Neutrophil (primary cell): Measurements from ENCODE around the gene DAPK1.

Experiments used
- H3K27ac ChIP-seq: fragments of 200-600 bp; sonication (generic); 2 replicates; pipeline ENCODE4 v1.5.1; 2016; ENCODE audit warnings: mild to moderate bottlenecking, moderate library complexity
- H3K27me3 ChIP-seq: fragments of 200-600 bp; sonication (generic); 2 replicates; pipeline ENCODE4 v1.6.0; 2016; ENCODE audit warnings: mild to moderate bottlenecking
- H3K36me3 ChIP-seq: fragments of 200-600 bp; sonication (generic); 2 replicates; pipeline ENCODE4 v1.5.1; 2017
- H3K4me1 ChIP-seq, 2 experiments: fragments of 200-600 bp in 1 of 2; sonication (generic) in 1 of 2; 1 replicate in 1 of 2; 2 replicates in 1 of 2; pipeline versions ENCODE4 v1.5.1 to v1.6.1; 2013 to 2016; ENCODE audit warnings: low read depth in 1 of 2, low read length in 1 of 2, mild to moderate bottlenecking in 1 of 2, moderate library complexity in 1 of 2; ENCODE audit not compliant: control insufficient read depth in 1 of 2, insufficient read depth in 1 of 2
- H3K4me3 ChIP-seq, 2 experiments: fragments of 200-600 bp in 1 of 2; sonication (generic) in 1 of 2; 1 replicate in 1 of 2; 2 replicates in 1 of 2; pipeline ENCODE4 v1.5.1; 2013 to 2016; ENCODE audit warnings: low read depth in 1 of 2, low read length in 1 of 2, mild to moderate bottlenecking in 1 of 2, moderate library complexity in 1 of 2
- H3K9me3 ChIP-seq: fragments of 200-600 bp; sonication (generic); 2 replicates; pipeline ENCODE4 v1.5.1; 2016
- TF ChIP-seq, protein P1 (sequence below): fragments of 200-600 bp; sonication (generic); IDR thresholded peaks from 2 replicates; pipeline ENCODE4 v1.5.1; 2016; ENCODE audit warnings: antibody characterized with exemption

Gene DAPK1

GRCh38 chr9:87734106-87734505 is 236.4 kb downstream of the DAPK1 start:
- Histone ChIP-seq H3K4me3 (no peak overlapping the region), H3K36me3 (no peaks in the 10 kb centered on the region), H3K27ac (no peak overlapping the region), H3K9me3 (no peaks in the 10 kb centered on the region), H3K27me3 (peaks cover 24% of the 10 kb centered on the region), H3K4me1 (no peaks in the 10 kb centered on the region)
- TF ChIP-seq, protein P1, sequence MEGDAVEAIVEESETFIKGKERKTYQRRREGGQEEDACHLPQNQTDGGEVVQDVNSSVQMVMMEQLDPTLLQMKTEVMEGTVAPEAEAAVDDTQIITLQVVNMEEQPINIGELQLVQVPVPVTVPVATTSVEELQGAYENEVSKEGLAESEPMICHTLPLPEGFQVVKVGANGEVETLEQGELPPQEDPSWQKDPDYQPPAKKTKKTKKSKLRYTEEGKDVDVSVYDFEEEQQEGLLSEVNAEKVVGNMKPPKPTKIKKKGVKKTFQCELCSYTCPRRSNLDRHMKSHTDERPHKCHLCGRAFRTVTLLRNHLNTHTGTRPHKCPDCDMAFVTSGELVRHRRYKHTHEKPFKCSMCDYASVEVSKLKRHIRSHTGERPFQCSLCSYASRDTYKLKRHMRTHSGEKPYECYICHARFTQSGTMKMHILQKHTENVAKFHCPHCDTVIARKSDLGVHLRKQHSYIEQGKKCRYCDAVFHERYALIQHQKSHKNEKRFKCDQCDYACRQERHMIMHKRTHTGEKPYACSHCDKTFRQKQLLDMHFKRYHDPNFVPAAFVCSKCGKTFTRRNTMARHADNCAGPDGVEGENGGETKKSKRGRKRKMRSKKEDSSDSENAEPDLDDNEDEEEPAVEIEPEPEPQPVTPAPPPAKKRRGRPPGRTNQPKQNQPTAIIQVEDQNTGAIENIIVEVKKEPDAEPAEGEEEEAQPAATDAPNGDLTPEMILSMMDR: no peak

DNA sequence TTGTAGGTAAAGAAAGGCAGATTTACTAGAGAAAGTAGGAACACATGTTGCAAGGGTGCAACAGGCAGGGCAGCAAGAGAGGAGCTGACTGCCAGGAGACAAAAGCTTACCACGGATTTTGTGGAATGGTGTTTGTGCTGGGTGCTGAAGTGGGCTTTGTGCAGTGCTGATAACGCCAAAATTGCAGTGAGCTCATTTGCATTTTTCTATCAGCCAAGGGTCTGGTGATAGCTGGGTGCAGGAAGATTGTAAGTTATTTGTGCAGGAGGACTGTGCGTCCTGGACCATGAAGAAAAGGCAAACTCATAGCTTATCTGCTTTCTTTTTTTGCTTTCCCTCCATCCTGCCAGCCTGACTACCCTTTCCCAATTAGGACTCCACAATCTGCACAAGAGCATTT is 241.9 kb downstream of the DAPK1 start:
- Histone ChIP-seq H3K27ac (no peak overlapping the region), H3K4me1 (no peaks in the 10 kb centered on the region), H3K9me3 (no peaks in the 10 kb centered on the region), H3K27me3 (peaks cover 19% of the 10 kb centered on the region), H3K36me3 (no peaks in the 10 kb centered on the region), H3K4me3 (no peak overlapping the region)
- TF ChIP-seq, protein P1: no peak

GRCh38 chr9:87740209-87740608 is 242.5 kb downstream of the DAPK1 start:
- Histone ChIP-seq H3K4me1 (no peaks in the 10 kb centered on the region), H3K36me3 (no peaks in the 10 kb centered on the region), H3K4me3 (no peak overlapping the region), H3K27me3 (peaks cover 19% of the 10 kb centered on the region), H3K27ac (no peak overlapping the region), H3K9me3 (no peaks in the 10 kb centered on the region)
- TF ChIP-seq, protein P1: no peak

DNA sequence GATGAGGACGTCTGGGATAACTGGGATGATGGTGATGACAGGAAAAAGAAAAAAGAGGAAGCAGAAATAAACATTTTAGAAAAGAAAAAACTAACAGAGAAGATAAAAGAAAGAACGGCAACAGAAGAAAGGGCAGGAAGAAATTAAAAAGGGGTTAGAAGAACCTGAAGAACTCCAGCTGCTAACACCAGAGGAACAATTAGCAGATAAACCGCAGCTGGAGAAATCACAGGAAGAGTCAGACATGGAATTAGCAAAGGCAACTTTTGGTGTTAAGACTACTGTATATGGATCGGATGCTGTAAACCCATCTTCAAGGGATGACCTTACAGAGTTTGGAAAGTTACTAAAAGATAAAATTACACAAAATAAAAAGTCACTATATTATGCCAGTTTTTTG is 243.7 kb downstream of the DAPK1 start:
- no peak overlapping the region for H3K4me3 ChIP-seq
- no peak overlapping the region for H3K27ac ChIP-seq
- TF ChIP-seq, protein P1: no peak
- peaks cover 19% of the 10 kb centered on the region for H3K27me3 ChIP-seq
- H3K36me3 ChIP-seq: no peaks in the 10 kb centered on the region
- no peaks in the 10 kb centered on the region for H3K4me1 ChIP-seq
- H3K9me3 ChIP-seq: no peaks in the 10 kb centered on the region

GRCh38 chr9:87741891-87742290 is 244.2 kb downstream of the DAPK1 start:
- TF ChIP-seq, protein P1: no peak
- Histone ChIP-seq H3K9me3 (no peaks in the 10 kb centered on the region), H3K4me1 (no peaks in the 10 kb centered on the region), H3K36me3 (no peaks in the 10 kb centered on the region), H3K27me3 (peaks cover 19% of the 10 kb centered on the region), H3K4me3 (no peak overlapping the region), H3K27ac (no peak overlapping the region)
